Measurements from ENCODE around the gene PIEZO1.

GRCh38 chr16:88723911-88724310, 61.1 kb downstream of the PIEZO1 start:
- TF ChIP-seq, protein P1, sequence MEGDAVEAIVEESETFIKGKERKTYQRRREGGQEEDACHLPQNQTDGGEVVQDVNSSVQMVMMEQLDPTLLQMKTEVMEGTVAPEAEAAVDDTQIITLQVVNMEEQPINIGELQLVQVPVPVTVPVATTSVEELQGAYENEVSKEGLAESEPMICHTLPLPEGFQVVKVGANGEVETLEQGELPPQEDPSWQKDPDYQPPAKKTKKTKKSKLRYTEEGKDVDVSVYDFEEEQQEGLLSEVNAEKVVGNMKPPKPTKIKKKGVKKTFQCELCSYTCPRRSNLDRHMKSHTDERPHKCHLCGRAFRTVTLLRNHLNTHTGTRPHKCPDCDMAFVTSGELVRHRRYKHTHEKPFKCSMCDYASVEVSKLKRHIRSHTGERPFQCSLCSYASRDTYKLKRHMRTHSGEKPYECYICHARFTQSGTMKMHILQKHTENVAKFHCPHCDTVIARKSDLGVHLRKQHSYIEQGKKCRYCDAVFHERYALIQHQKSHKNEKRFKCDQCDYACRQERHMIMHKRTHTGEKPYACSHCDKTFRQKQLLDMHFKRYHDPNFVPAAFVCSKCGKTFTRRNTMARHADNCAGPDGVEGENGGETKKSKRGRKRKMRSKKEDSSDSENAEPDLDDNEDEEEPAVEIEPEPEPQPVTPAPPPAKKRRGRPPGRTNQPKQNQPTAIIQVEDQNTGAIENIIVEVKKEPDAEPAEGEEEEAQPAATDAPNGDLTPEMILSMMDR (IDR thresholded peaks at IDR 0.05; ENCODE audit: insufficient read depth, low read depth, low read length) = no peak
- TF ChIP-seq EZH2 (IDR thresholded peaks at IDR 0.05; ENCODE audit: insufficient read depth, low read length) = no peak

All from astrocyte (in vitro differentiated cells and primary cell).